ENCODE data around the gene STRADA. TPM values are rescaled to one million over a fixed set of nuclear protein-coding genes. Genes with fewer than 3 reads are reported as not detected.

STRADA gene
- total and polyA plus RNA-seq, 9 of the 15 experiments (the other 6 are each of a cell fraction or from before 2014, with no cell fraction given) = 6.6 to 33.0 (median 20.5) TPM

- TF ChIP-seq ZBTB40 (IDR thresholded peaks at IDR 0.05) (peak; percentile 58; the same call in 1 of the 2 replicates), ZBTB40 (CRISPR knock-in tag; IDR thresholded peaks at IDR 0.05) (no peak), NR2C1 (IDR thresholded peaks at IDR 0.05) (0 out of 2 replicates have a peak, but pooled peaks have one; percentile 7), NR2C1 (tag; IDR thresholded peaks at IDR 0.05) (no peak), CTCFL (IDR thresholded peaks at IDR 0.05; ENCODE audit: borderline replicate concordance, insufficient read depth, low read depth, low read length, poor library complexity, severe bottlenecking) (no peak), ZNF830 (CRISPR knock-in tag; IDR thresholded peaks at IDR 0.05) (0 out of 2 replicates have a peak, but pooled peaks have one; percentile 67), E2F1 (CRISPR knock-in tag; IDR thresholded peaks at IDR 0.05) (peak; percentile 93), MCM2 (IDR thresholded peaks at IDR 0.05; ENCODE audit: low read depth) (no peak), MCM7 (IDR thresholded peaks at IDR 0.05) (no peak), KAT2B (IDR thresholded peaks at IDR 0.05; ENCODE audit: low read depth, low read length) (no peak), ESRRA (IDR thresholded peaks at IDR 0.05; ENCODE audit: borderline replicate concordance, low read depth) (peak; percentile 36; the same call in 1 of the 2 replicates), ZNF57 (CRISPR knock-in tag; IDR thresholded peaks at IDR 0.05) (no peak), RBFOX2 (IDR thresholded peaks at IDR 0.05; ENCODE audit: low read depth, low read length) (peak; percentile 92), HMGN3 (IDR thresholded peaks at IDR 0.05; ENCODE audit: borderline replicate concordance, extremely low read depth, insufficient read length, low read depth, low read length) (peak; percentile 98)
Measured at GRCh38 chr17:63741408-63742173, at the start of gene STRADA (continued).

Measured in K562 (cell line).